ENCODE results near the gene ZNF230. TPM values are rescaled to one million over a fixed set of nuclear protein-coding genes. Genes with fewer than 3 reads are reported as not detected.

Gene ZNF230
- total RNA-seq, 1 donor from 2014 or later, result 0.32 TPM

GRCh38 chr19:44019498-44019897 lies 16.7 kb downstream of the ZNF230 start:
- H3K9me3 ChIP-seq, result peaks cover 0 to 11% of the 10 kb centered on the region in 2 donors
- DNase-seq (ENCODE audit: low spot score in 2 of 2), result no peak
- H3K4me1 ChIP-seq, result no peaks in the 10 kb centered on the region
- no peak overlapping the region for H3K4me3 ChIP-seq
- intact Hi-C loops (cut with DNase I), result no loop called here
- TF ChIP-seq CTCF (IDR thresholded peaks at IDR 0.05), result no peak
- no peak overlapping the region for H3K27ac ChIP-seq
- H3K27me3 ChIP-seq, result no peaks in the 10 kb centered on the region
- no peaks in the 10 kb centered on the region for H3K36me3 ChIP-seq

- Histone ChIP-seq H3K4me1 (peaks cover 2 to 3% of the 10 kb centered on the region in 2 donors), H3K27ac (no peak overlapping the region), H3K4me3 (no peak overlapping the region), H3K9me3 (peaks cover 0 to 5% of the 10 kb centered on the region in 2 donors), H3K36me3 (no peaks in the 10 kb centered on the region), H3K27me3 (no peaks in the 10 kb centered on the region)
- intact Hi-C loops (cut with DNase I), result no loop called here
- no peak for DNase-seq (ENCODE audit: low spot score in 2 of 2)
- TF ChIP-seq CTCF (IDR thresholded peaks at IDR 0.05), result no peak
Measured at GRCh38 chr19:44021221-44021620, 18.5 kb downstream of the ZNF230 start.

GRCh38 chr19:44024900-44025216 lies 22.1 kb downstream of the ZNF230 start:
- intact Hi-C loops (cut with DNase I), result loop anchor here (1.0 kb wide), 2 partner anchors 23 to 26 kb away; partner anchors contain the start of gene ZNF230
- Histone ChIP-seq H3K4me1 (peaks cover 2 to 3% of the 10 kb centered on the region in 2 donors), H3K9me3 (peaks cover 12 to 27% of the 10 kb centered on the region in 2 donors), H3K4me3 (peak overlapping the region; percentile 70 to 84), H3K27me3 (no peaks in the 10 kb centered on the region), H3K27ac (peak overlapping the region in 1 of 2 donors; percentile 57), H3K36me3 (peaks cover 31 to 33% of the 10 kb centered on the region in 2 donors)
- no peak for DNase-seq (ENCODE audit: low spot score in 2 of 2)
- no peak for TF ChIP-seq CTCF (IDR thresholded peaks at IDR 0.05)

GRCh38 chr19:44025217-44025936 lies 22.6 kb downstream of the ZNF230 start, which contains the start of gene ZNF222:
ZNF222 (plus strand) TSS chr19:44025379; CDS start chr19:44025437, 58 bp downstream.
- no peaks in the 10 kb centered on the region for H3K27me3 ChIP-seq
- peaks cover 17 to 32% of the 10 kb centered on the region in 2 donors for H3K9me3 ChIP-seq
- peak within 1 kb of the TSS; percentile 70 to 84 for H3K4me3 ChIP-seq
- H3K4me1 ChIP-seq, result peaks cover 2 to 3% of the 10 kb centered on the region in 2 donors
- DNase-seq (ENCODE audit: low spot score in 2 of 2), result peak; percentile 38 to 91
- H3K27ac ChIP-seq, result peak within 1 kb of the TSS; percentile 29 to 57
- no peak for TF ChIP-seq CTCF (IDR thresholded peaks at IDR 0.05)
- peaks cover 37 to 38% of the 10 kb centered on the region in 2 donors for H3K36me3 ChIP-seq
- intact Hi-C loops (cut with DNase I), result loop anchor here (1.0 kb wide), 2 partner anchors 23 to 26 kb away; partner anchors contain the start of gene ZNF230

GRCh38 chr19:44026622-44027021 lies 23.9 kb downstream of the ZNF230 start:
- DNase-seq (ENCODE audit: low spot score in 2 of 2), result no peak
- peaks cover 30 to 44% of the 10 kb centered on the region in 2 donors for H3K9me3 ChIP-seq
- peaks cover 49 to 51% of the 10 kb centered on the region in 2 donors for H3K36me3 ChIP-seq
- peaks cover 2 to 3% of the 10 kb centered on the region in 2 donors for H3K4me1 ChIP-seq
- no peak for TF ChIP-seq CTCF (IDR thresholded peaks at IDR 0.05)
- intact Hi-C loops (cut with DNase I), result no loop called here
- H3K27ac ChIP-seq, result no peak overlapping the region
- H3K27me3 ChIP-seq, result no peaks in the 10 kb centered on the region
- no peak overlapping the region for H3K4me3 ChIP-seq
